Gastroesophageal sphincter (tissue), 3 donors: ENCODE measurements around the gene TMEM150B.

ENCODE experiments used
- EP300 ChIP-seq: sonication (generic); formaldehyde crosslinking; IDR thresholded peaks from one replicate; pipeline ENCODE4 v1.6.1; 2017; ENCODE audit warnings: antibody characterized with exemption, mild to moderate bottlenecking
- POLR2A ChIP-seq, 2 donors: fragments of 450-650 bp; IDR thresholded peaks; one replicate each; pipeline ENCODE4 v1.6.1; 2017; ENCODE audit warnings: antibody characterized with exemption in 2 of 2, mild to moderate bottlenecking in 2 of 2, moderate library complexity in 1 of 2
- POLR2AphosphoS5 ChIP-seq: sonication (generic); formaldehyde crosslinking; IDR thresholded peaks from one replicate; pipeline ENCODE4 v1.6.1; 2017; ENCODE audit warnings: antibody characterized with exemption
- TF ChIP-seq, protein P1 (sequence below), 4 experiments: fragments of 200-600 bp in 2 of 4; fragments of 450-650 bp in 2 of 4; sonication (generic) in 1 of 4; IDR thresholded peaks; one replicate each; pipeline ENCODE4 v1.5.1; 2017 to 2019; ENCODE audit warnings: antibody characterized with exemption in 4 of 4, mild to moderate bottlenecking in 2 of 4, moderate library complexity in 2 of 4

DNA sequence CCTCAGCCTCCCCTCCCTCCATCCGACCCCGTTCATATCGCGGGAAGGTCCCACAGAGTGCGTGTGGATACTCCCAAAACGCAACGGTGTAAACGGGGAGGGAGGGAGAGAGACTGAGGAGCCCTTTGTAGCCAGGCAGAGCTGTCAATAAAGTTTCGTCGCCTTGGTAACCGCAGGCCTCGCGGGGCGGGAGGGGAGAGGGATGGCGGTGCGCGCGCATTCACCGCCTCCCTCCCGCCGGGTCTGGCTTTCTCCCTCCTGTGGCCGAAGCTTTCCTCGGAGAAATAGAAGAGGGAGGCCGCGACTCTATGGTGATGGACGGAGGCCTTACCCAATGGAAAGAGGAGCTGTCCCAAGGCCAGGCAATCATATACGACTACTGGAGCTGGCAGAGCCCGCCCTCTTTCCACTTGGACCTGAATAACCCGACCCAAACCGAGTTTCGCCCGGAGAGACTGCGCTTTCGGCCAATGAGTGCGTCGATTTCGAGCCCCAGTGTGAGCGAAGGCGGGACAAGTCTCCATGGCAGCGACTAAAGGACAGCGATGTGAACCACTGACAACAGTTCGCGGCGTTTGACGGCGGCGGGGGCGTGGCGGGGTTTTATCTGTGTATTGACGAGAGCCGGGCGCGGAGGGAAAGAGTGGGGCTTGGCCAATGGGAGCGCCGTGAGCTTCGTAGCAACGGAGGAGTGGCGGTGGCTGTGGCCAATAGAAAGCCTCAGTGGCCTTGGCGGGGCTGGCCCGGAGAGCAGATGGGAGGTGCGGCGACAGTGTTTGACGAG lies 14.2 kb upstream of the TMEM150B start, which contains the start of gene KMT5C:
- no peak for TF ChIP-seq EP300
- TF ChIP-seq, protein P1, sequence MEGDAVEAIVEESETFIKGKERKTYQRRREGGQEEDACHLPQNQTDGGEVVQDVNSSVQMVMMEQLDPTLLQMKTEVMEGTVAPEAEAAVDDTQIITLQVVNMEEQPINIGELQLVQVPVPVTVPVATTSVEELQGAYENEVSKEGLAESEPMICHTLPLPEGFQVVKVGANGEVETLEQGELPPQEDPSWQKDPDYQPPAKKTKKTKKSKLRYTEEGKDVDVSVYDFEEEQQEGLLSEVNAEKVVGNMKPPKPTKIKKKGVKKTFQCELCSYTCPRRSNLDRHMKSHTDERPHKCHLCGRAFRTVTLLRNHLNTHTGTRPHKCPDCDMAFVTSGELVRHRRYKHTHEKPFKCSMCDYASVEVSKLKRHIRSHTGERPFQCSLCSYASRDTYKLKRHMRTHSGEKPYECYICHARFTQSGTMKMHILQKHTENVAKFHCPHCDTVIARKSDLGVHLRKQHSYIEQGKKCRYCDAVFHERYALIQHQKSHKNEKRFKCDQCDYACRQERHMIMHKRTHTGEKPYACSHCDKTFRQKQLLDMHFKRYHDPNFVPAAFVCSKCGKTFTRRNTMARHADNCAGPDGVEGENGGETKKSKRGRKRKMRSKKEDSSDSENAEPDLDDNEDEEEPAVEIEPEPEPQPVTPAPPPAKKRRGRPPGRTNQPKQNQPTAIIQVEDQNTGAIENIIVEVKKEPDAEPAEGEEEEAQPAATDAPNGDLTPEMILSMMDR (IDR thresholded peaks at IDR 0.05), result peak in 3 of 4 experiments; percentile 36 to 74 (median 73)
- TF ChIP-seq POLR2AphosphoS5, result no peak
- no peak for TF ChIP-seq POLR2A (IDR thresholded peaks at IDR 0.05)
